ENCODE data around the gene GADD45A. TPM values are rescaled to one million over a fixed set of nuclear protein-coding genes. Genes with fewer than 3 reads are reported as not detected.
A peak's percentile ranks its signal among the peaks of the same experiment; 100 is the strongest.
"Not testable (repeated sequence)": the region's sequence is repeated elsewhere in the genome, so short reads cannot be mapped to it uniquely, and the experiment has no call there.

Gene GADD45A
- total RNA-seq, 1 donor from 2014 or later: 48.1 TPM

DNA sequence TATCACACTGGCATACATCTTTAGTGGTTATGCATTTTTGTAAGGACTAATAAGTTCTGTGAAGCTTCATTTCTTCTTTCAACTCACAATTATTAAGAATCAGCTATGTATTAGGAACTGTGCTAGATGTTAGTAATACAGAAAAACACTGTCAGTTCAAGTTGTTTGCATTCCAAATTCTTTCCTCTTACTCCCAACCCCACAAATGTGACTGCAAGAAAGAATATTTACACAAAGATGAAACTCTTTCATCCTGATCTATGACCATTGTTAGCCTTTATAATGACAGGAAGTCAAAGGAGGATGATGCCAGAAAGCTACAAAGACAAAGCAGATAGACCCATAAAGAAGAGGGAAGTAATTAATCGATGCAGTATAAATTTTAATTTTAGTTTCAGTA is 21.0 kb upstream of the GADD45A start:
- DNase-seq: no peak
- intact Hi-C loops (cut with DNase I): no loop called here
- no peak for ATAC-seq (ENCODE audit: poor library complexity)

DNA sequence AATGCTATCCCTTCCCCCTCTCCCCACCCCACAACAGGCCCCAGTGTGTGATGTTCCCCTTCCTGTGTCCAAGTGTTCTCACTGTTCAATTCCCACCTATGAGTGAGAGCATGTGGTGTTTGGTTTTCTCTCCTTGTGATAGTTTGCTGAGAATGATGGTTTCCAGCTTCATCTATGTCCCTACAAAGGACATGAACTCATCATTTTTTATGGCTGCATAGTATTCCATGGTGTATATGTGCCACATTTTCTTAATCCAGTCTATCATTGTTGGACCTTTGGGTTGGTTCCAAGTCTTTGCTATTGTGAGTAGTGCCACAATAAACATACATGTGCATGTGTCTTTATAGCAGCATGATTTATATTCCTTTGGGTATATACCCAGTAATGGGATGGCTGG is 19.7 kb upstream of the GADD45A start:
- ATAC-seq (ENCODE audit: poor library complexity); DNase-seq; intact Hi-C loops (cut with DNase I): not testable (repeated sequence)

DNA sequence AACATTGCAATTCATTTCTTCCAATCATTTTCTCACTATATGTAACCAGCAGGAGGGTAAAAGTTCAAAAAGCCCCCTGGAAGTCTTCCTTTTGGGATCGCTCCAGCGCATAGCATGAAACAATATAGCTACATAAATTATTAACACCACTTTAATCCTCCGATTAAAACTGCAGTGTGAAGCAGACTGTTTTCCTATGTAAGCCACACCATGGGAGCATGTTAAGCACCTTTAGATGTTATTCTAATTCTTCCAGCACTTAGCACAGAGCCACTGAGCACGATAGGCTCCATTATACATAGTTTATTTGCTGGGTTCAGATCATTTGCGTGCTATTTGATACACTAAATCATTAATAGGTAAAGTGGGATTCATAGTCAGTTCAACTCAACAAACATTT is 18.4 kb upstream of the GADD45A start:
- no peak for DNase-seq
- no peak for ATAC-seq (ENCODE audit: poor library complexity)
- intact Hi-C loops (cut with DNase I): no loop called here

DNA sequence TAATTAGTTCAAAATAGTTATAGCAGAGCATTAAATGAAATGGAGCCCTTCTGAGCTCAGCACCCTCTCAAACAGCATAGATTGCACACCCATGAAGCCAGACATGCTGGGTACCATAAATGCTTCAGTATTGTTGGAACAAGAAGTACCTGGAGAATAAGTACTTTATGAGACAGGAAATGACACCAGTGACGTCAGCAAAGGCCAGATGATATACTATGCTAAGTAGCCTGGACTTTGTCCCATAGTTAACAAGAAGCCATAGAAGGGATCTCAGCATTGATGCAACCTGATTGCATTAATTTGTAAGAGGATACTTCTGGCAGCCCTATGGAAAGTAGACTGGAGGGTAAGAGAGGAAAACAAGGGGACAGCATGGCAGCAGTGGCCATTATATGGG is 16.3 kb upstream of the GADD45A start:
- intact Hi-C loops (cut with DNase I): no loop called here
- DNase-seq (no peak), ATAC-seq (ENCODE audit: poor library complexity) (no peak)

DNA sequence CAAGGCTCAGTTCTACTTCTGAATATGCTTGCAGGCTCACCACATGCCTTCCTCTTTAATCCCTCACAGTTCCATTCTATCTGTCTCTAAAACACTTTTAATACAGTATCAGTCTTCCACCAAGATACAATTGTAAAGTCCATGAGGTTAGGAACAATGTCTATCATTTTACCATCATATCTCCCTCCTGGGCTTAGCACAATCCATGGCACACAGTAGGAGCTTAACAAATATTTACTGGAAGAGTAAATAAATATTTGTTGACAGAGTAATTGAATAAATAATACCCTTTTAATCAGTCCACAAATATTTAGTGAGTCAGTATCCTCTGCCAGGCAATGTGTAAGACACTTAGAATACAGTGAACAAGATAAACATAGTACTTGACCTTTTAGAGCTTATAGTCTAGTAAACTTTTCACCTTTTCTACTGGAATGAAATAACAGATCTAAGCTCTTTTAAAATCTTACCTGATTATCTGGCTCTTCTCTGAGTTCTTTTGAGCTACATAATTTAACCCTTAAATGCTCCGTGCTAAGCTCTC is 12.7 kb upstream of the GADD45A start:
- peak; percentile 41 for ATAC-seq (ENCODE audit: poor library complexity)
- intact Hi-C loops (cut with DNase I): no loop called here
- DNase-seq: no peak

DNA sequence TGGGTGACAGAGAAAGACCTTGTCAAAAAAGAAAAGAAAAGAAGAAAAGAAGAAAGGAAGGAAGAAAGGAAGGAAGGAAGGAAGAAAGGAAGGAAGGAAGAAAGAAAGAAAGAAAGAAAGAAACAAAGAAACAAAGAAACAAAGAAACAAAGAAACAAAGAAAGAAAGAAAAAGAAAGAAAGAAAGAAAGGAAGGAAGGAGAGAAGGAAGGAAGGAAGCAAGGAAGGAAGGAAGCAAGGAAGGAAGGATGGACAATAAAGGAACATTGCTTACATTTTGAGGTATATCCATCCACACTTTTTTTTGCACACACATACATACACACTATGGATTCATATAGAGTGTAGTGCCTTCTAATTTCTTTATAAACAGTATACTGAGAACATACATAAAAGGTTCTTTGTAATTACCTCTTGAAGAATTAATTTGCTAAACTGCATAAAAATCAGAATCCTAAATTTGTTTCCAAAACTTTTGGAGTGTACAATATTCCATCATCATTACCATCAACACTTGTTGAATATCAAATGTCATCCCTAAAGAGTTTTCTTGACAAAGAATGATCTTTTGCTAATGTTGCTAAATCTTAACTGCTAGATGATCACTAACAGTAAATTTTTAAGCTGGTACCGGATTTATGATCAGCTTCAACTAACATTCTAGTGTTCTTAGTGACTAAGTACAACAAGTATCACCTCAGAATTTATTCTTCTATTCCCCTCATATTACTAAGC is 11.4 kb upstream of the GADD45A start:
- no peak for DNase-seq
- no peak for ATAC-seq (ENCODE audit: poor library complexity)
- intact Hi-C loops (cut with DNase I): no loop called here

DNA sequence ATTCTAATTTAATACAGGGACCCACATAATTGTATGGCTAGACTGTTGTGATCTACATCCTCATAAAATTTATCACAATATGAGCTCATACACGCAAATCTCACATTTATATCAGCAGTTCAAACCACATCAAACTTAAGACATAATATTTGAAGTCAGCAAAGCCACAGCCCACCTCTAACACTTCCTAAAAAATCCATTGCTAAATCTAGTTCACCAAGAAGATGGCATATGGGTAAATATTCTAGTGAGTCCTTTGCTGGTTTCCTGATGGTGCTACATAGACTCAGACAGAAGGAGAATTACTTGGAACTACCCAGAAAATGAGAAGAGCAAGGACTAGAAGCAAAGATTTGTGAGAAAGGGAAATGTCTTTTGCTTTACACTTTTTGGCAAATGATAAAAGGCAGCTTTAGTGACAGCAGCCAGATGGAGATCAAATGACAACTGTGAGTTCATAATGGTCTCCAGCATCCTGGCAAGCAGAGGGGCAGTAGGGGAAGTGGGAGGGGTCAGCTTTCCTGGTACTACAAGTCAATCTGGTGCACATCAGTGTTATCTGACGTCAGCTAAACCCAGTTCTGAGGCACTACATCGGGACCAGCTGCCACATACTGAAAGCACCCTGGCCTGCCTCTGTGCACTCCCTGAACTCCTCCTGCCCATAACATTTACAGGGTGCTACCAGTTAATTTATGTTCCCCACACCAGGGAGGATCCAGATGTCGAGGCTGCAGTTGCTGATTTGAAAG is 10.6 kb upstream of the GADD45A start:
- DNase-seq (peak; percentile 46), ATAC-seq (ENCODE audit: poor library complexity) (peak; percentile 46)
- intact Hi-C loops (cut with DNase I): no loop called here

DNA sequence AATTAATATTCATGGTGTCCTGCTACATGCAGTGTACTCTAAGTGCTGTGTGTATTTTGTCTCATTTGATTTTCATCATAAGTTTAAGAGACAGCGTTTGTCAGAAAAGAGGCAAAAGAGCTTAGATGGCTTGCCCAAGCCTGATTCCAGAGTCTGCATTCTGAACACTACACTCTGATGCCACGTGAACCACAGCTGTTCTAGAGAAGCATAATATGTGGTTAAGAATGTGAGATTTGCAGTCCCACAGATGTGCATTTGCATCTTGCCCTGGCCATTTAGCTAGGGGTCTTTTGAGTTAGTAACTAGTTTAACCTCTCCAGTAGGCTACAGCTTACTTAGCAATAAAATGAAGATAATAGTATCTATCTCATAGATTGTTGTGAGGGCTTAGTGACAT is 9.2 kb upstream of the GADD45A start:
- intact Hi-C loops (cut with DNase I): no loop called here
- ATAC-seq (ENCODE audit: poor library complexity): no peak
- no peak for DNase-seq

DNA sequence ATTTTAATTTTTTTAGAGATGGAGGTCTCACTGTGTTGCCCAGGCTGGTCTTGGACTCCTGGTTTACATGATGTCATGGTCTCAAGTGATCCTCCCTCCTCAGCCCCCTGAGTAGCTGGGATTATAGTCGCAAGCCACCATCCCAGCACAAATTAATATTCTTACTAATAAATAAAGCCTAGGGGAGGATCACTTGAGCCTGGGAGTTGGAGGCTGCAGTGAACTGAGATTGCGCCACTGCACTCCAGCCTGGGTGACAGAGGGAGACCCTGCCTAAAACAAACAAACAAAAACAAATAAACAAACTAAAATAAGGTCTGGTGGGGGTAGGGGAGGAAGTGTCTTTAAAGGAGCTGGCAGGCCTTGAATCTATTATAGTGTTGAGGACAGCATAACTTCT is 8.7 kb upstream of the GADD45A start:
- ATAC-seq (ENCODE audit: poor library complexity): no peak
- intact Hi-C loops (cut with DNase I): no loop called here
- DNase-seq: no peak

DNA sequence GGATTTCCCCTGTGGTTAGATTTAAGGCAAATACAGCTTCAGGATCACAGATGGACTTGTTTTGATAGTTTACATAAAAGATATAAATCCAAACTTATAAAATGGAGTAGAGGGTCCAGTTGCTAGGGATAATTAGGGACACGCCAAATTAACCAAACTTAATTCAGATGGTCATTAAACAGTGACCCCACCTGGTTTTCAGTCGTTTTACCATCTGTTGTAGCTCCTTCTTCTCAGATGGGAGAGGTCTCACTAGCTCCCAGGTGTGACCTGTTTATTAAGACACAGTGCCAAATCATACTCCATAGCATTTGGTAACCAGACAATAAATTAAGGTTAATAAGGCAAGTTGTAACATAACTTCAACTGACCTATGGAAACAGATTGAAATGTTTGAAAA is 8.1 kb upstream of the GADD45A start:
- intact Hi-C loops (cut with DNase I): no loop called here

DNA sequence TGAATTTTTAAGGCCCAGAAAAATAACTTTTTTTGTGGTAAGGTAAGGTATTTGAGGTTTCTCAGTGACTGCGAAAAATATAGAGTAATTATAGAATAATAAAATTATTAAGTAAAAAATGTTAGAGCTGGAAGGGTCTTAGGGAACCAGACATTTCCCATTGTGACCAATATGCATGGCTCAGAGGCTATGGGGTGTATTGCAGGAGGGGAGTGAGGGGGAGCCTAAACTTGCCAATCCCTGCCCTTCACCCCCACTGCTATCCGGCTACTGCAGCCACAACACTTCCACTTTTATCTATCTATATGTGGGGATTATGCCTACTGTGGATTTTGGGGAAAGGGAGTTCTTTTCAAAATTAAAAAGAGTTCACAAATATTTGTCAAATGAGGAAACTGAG is 7.6 kb upstream of the GADD45A start:
- intact Hi-C loops (cut with DNase I): no loop called here
- ATAC-seq (ENCODE audit: poor library complexity): no peak
- no peak for DNase-seq

More for the DNA sequence above, 8.1 kb upstream of the GADD45A start:
- DNase-seq: no peak
- no peak for ATAC-seq (ENCODE audit: poor library complexity)

DNA sequence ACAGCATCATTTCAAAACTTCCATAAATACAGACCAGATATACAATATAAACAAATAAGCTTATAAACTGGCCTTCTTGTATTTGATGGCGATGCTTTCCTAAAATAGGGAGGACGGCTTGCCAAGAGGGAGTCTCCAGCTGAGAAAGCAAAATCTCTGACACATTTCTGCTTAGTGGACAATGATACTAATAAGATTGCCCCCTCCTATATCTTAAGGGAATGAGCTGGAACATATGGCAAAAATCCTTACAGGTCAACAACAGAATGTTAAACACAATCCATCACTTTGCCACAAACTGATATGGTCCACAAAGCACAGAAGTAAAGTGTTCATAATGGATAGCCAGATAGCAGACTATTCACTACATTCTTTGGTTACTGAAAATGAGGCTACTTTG is 7.1 kb upstream of the GADD45A start:
- ATAC-seq (ENCODE audit: poor library complexity) (no peak), DNase-seq (no peak)
- intact Hi-C loops (cut with DNase I): no loop called here

DNA sequence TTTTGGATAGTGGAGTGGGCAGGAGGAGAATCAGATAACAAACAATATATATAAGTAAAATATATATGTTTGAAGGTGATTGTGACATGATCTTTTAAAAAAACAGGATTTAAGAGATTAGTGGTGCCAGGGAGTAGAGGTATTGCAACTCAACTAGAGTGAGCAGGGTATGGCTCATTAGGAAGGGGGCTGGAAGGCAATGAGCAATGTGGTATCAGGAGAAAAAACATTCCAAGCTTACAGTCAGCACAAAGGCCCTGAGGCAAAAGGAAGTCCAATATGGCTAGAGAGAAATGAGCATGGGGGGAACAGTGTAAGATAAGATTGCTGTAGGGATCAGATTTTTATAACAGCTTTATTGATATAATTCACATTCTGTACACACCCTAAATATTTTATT is 5.3 kb upstream of the GADD45A start:
- intact Hi-C loops (cut with DNase I): no loop called here
- DNase-seq (no peak), ATAC-seq (ENCODE audit: poor library complexity) (no peak)

DNA sequence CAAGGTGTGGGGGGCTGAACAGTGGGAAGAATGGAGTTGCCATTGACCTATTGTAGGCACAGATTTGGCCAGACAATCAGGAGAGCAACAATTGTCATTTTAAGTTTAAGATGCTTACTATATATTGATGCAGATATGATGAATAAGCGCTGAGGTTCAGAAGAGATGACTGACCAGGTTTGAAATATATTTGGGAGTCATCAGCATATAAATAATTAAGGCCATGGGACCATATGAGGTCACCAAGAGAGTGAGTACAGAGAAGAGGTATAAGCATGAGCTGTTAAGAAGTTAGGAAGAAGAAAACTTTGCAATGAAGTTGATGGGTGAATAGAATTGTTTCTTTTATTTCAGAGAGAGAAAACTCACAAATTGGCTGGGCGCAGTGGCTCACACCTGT is 4.5 kb upstream of the GADD45A start:
- intact Hi-C loops (cut with DNase I): no loop called here
- no peak for ATAC-seq (ENCODE audit: poor library complexity)
- no peak for DNase-seq

DNA sequence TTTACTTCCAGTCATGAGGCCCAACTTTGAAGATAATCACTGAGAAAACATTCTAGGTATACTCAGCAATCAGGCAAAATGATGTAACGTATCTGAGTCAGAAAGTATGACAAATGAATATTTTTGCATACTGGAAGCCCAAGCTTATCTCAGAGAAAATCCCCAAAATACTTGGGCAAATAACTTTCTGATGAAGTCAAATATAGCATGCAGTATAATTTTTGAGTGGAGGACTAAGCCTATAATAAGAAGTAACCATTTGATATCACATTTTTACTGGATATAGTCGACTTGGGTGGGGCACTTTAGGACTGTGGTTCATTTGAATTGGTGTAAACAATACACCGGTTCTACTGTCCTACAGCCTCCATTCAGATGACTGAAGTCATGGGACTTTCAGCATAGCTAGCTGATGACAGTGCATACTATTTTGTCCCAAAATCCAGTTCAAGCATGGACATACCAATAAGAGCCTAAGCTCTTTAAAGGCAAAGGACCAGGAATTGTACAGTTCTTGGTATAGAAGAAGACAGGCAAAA is 2.3 kb upstream of the GADD45A start:
- ATAC-seq (ENCODE audit: poor library complexity): no peak
- intact Hi-C loops (cut with DNase I): no loop called here

DNA sequence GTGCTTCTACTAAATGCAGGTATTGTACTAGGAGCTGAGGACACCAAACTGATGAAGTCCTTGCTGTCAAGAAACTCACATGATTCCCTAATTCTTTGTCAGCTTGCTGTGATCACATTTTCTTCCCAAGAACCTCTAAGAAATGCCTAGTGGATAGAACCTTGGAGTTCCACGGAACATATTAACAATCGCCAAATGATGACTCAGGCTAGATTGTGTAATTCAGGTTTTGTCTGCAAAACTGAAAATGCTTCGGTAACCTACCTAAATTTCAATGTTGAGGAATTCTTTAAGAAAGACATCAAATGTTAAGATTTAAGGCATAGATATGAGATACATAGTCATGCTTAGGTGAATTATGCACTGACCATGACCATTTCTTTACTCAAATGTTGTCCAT is 1.7 kb upstream of the GADD45A start:
- intact Hi-C loops (cut with DNase I): no loop called here
- ATAC-seq (ENCODE audit: poor library complexity): no peak
- DNase-seq: no peak

More for the DNA sequence above, 2.3 kb upstream of the GADD45A start:
- DNase-seq: no peak

DNA sequence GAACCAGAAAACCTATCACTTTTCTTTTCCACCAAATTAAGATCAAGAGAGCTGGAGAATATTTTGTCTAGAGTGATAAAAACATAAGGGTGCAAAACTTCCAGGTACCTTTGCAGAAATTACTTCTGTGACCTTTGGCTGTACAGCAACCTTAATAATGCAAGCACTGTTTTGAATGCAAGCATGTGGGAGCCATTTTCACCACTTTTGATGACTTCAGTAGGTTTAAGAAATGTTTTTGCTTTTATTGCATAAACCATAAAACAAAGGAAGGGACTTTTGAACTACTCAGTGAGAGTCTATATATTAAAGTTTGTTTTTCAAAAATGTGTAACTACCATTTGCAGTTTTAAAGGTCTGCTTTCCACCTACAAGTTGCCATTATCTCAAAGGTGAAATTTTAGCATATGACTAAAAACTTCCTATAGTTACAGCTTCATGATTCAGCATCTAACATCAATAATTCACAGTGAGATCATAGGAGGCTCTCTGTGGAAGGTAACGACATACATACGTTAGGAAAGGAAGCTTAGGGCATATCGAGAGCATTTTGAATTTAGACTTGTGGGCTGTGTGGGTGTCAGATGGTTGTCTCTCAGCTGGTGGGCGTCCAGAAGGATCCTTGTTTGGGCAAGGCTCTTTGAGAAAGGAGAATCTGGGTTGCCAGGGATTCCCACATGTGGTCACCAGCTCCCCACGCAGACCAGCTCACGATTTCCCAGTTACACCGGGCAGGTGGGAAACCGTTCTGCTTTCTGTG is 1.1 kb upstream of the GADD45A start:
- DNase-seq: no peak
- ATAC-seq (ENCODE audit: poor library complexity): no peak
- intact Hi-C loops (cut with DNase I): no loop called here

DNA sequence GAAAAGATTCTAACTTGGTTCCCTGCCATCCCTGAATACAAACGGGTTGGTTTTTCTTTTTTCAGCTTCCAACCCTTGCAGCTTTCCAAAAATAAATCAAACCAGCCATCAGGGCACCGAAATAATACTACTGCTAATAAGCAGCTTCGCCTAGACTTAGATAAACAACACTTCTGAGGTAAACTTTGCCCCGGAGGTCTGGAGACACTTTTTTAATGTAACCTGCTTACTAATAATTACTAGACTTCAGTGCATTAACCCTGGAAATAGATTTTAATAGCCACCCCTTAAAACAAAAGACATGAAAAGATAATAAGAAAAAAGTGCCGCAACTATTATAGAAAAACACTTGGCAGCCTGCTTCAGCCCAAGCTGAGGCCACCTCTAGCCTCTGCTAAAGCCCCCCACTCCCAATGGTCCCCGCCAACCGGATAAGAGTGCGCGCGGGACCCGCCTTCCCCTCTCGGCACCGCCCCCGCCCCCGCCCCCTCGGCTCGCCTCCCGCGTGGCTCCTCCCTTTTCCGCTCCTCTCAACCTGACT is 405 bp upstream of the GADD45A start:
- ATAC-seq (ENCODE audit: poor library complexity): no peak
- intact Hi-C loops (cut with DNase I): loop anchor here (5.0 kb wide), 2 partner anchors 73 to 122 kb away; no protein-coding TSS in a partner anchor
- DNase-seq: no peak
